H9 (cell line): Measurements from ENCODE around the gene PPP1R16B. TPM values are rescaled to one million over a fixed set of nuclear protein-coding genes. Genes with fewer than 3 reads are reported as not detected.

Experiments used
- DNase-seq: peaks from one replicate; pipeline ENCODE4 v3.0.0-alpha.2; 2017
- H2AFZ ChIP-seq: one replicate; pipeline ENCODE4 v1.6.1; 2013; ENCODE audit warnings: mild to moderate bottlenecking, low read length, control low read depth, moderate library complexity
- H2AK5ac ChIP-seq: 2 replicates; pipeline ENCODE4 v1.6.1; 2013; ENCODE audit warnings: low read length, control low read depth, mixed read lengths; ENCODE audit not compliant: insufficient read length
- H2BK120ac ChIP-seq: one replicate; pipeline ENCODE4 v1.6.1; 2013; ENCODE audit warnings: low read depth, mild to moderate bottlenecking, low read length, control low read depth, inconsistent platforms; ENCODE audit not compliant: poor library complexity, severe bottlenecking
- H2BK12ac ChIP-seq: 2 replicates; pipeline ENCODE4 v1.6.1; 2013; ENCODE audit warnings: low read length, control low read depth, mixed read lengths, low read depth; ENCODE audit not compliant: insufficient read length
- H2BK15ac ChIP-seq: 2 replicates; pipeline ENCODE4 v1.6.1; 2013; ENCODE audit warnings: low read depth, low read length, control low read depth
- H2BK20ac ChIP-seq: one replicate; pipeline ENCODE4 v1.6.1; 2013; ENCODE audit warnings: low read depth, mild to moderate bottlenecking, low read length, control low read depth, inconsistent platforms; ENCODE audit not compliant: poor library complexity, severe bottlenecking
- H2BK5ac ChIP-seq: 2 replicates; pipeline ENCODE4 v1.6.1; 2013; ENCODE audit warnings: low read length, control low read depth, mixed read lengths; ENCODE audit not compliant: insufficient read length
- H3K14ac ChIP-seq: 2 replicates; pipeline ENCODE4 v1.6.1; 2013; ENCODE audit warnings: low read length, control low read depth; ENCODE audit not compliant: insufficient read depth
- H3K18ac ChIP-seq: 2 replicates; pipeline ENCODE4 v1.6.1; 2013; ENCODE audit warnings: low read depth, mild to moderate bottlenecking, mixed read lengths, low read length, control low read depth; ENCODE audit not compliant: insufficient read length
- H3K23ac ChIP-seq: 2 replicates; pipeline ENCODE4 v1.6.1; 2013; ENCODE audit warnings: low read length, control low read depth, mixed read lengths, low read depth; ENCODE audit not compliant: insufficient read length
- H3K23me2 ChIP-seq: 2 replicates; pipeline ENCODE4 v1.6.1; 2013; ENCODE audit warnings: low read depth, mild to moderate bottlenecking, mixed read lengths, low read length, control low read depth; ENCODE audit not compliant: insufficient read length, poor library complexity, severe bottlenecking
- H3K27ac ChIP-seq: 2 replicates; pipeline ENCODE4 v1.5.1; 2013; ENCODE audit warnings: low read length, control low read depth, mixed read lengths, low read depth; ENCODE audit not compliant: insufficient read length
- H3K27me3 ChIP-seq: 2 replicates; pipeline ENCODE4 v1.6.1; 2013; ENCODE audit warnings: low read length, control low read depth, inconsistent platforms; ENCODE audit not compliant: insufficient read depth
- H3K4ac ChIP-seq: 2 replicates; pipeline ENCODE4 v1.6.1; 2013; ENCODE audit warnings: low read depth, mild to moderate bottlenecking, control low read depth, inconsistent platforms, low read length, moderate library complexity
- H3K4me1 ChIP-seq: 2 replicates; pipeline ENCODE4 v1.6.1; 2013; ENCODE audit warnings: low read length, control low read depth, inconsistent platforms; ENCODE audit not compliant: insufficient read depth
- H3K4me2 ChIP-seq: 2 replicates; pipeline ENCODE4 v1.6.1; 2013; ENCODE audit warnings: low read length, control low read depth, mixed read lengths; ENCODE audit not compliant: insufficient read length, insufficient read depth
- H3K56ac ChIP-seq: 2 replicates; pipeline ENCODE4 v1.6.1; 2013; ENCODE audit warnings: low read depth, mild to moderate bottlenecking, mixed read lengths, low read length, control low read depth; ENCODE audit not compliant: insufficient read length
- H3K79me1 ChIP-seq: 2 replicates; pipeline ENCODE4 v1.6.1; 2013; ENCODE audit warnings: low read depth, mild to moderate bottlenecking, moderate library complexity, low read length, control low read depth, inconsistent platforms; ENCODE audit not compliant: insufficient read depth, poor library complexity, severe bottlenecking
- H3K79me2 ChIP-seq: 2 replicates; pipeline ENCODE4 v1.6.1; 2013; ENCODE audit warnings: low read length, control low read depth, inconsistent platforms; ENCODE audit not compliant: insufficient read depth
- H3K9ac ChIP-seq: 2 replicates; pipeline ENCODE4 v1.6.1; 2013; ENCODE audit warnings: low read length, control low read depth, mixed read lengths; ENCODE audit not compliant: insufficient read length; ENCODE audit errors: extremely low read depth
- H3K9me3 ChIP-seq: one replicate; pipeline ENCODE4 v1.6.1; 2013; ENCODE audit warnings: low read depth, low read length, inconsistent platforms; ENCODE audit not compliant: control insufficient read depth
- H3T11ph ChIP-seq: one replicate; pipeline ENCODE4 v1.6.1; 2013; ENCODE audit warnings: mild to moderate bottlenecking, low read length, control low read depth, inconsistent platforms
- H4K20me1 ChIP-seq: one replicate; pipeline ENCODE4 v1.6.1; 2013; ENCODE audit not compliant: control insufficient read depth, insufficient read length, insufficient read depth
- H4K5ac ChIP-seq: 2 replicates; pipeline ENCODE4 v1.6.1; 2013; ENCODE audit warnings: low read depth, mild to moderate bottlenecking, mixed read lengths, low read length, control low read depth; ENCODE audit not compliant: insufficient read length
- H4K8ac ChIP-seq: replicated peaks from 2 replicates; pipeline ENCODE4 v1.6.1; 2013; ENCODE audit warnings: low read length, control low read depth, mixed read lengths, low read depth; ENCODE audit not compliant: insufficient read length
- H4K91ac ChIP-seq: 2 replicates; pipeline ENCODE4 v1.6.1; 2013; ENCODE audit warnings: low read depth, mild to moderate bottlenecking, moderate library complexity, mixed read lengths, low read length, control low read depth; ENCODE audit not compliant: insufficient read length
- H3K27ac Mint-ChIP-seq, 3 experiments: 2 replicates in 2 of 3; 3 replicates in 1 of 3; pipeline ENCODE4 v1.8.0; 2020 to 2021; ENCODE audit warnings: mixed read lengths in 3 of 3, mild to moderate bottlenecking in 1 of 3, moderate library complexity in 1 of 3
- H3K27me3 Mint-ChIP-seq: 2 replicates; pipeline ENCODE4 v1.8.0; 2021; ENCODE audit warnings: low read depth, mild to moderate bottlenecking, moderate library complexity, mixed read lengths
- H3K36me3 Mint-ChIP-seq, 3 experiments: 2 replicates in 2 of 3; 3 replicates in 1 of 3; pipeline ENCODE4 v1.8.0; 2020 to 2021; ENCODE audit warnings: low read depth in 3 of 3, mixed read lengths in 3 of 3; ENCODE audit not compliant: insufficient read depth in 1 of 3
- H3K4me1 Mint-ChIP-seq, 2 experiments: 2 replicates each; pipeline ENCODE4 v1.8.0; 2020; ENCODE audit warnings: mixed read lengths in 2 of 2
- H3K4me3 Mint-ChIP-seq, 2 experiments: 2 replicates in 1 of 2; 3 replicates in 1 of 2; pipeline ENCODE4 v1.8.0; 2020 to 2021; ENCODE audit warnings: mild to moderate bottlenecking in 2 of 2, mixed read lengths in 2 of 2, moderate library complexity in 1 of 2
- H3K9me3 Mint-ChIP-seq, 2 experiments: 2 replicates in 1 of 2; 3 replicates in 1 of 2; pipeline ENCODE4 v1.8.0; 2020; ENCODE audit warnings: mild to moderate bottlenecking in 2 of 2, mixed read lengths in 2 of 2, moderate library complexity in 1 of 2
- WGBS: extraction: QIAGEN DNeasy Blood & Tissue Kit; methylation state at CpG from one replicate; pipeline ENCODE4 v1.1.7; 2013; ENCODE audit warnings: missing lambda C conversion rate, low lambda C conversion rate, mixed read lengths; ENCODE audit not compliant: insufficient read length; ENCODE audit errors: extremely low coverage; 5-methylcytosine and 5-hydroxymethylcytosine counted together
- total RNA-seq: library from RNA; stranded (reverse); gene quantifications from 2 replicates; pipeline ENCODE4 v1.2.1, GENCODE V29; 2021
- TF ChIP-seq, protein P1 (sequence below): fragments of 200-600 bp; sonication (generic); conservative IDR thresholded peaks from 3 replicates; pipeline ENCODE4 v1.8.0; 2021; ENCODE audit warnings: antibody characterized with exemption, mild to moderate bottlenecking

Gene PPP1R16B
- total RNA-seq, 1 experiment from 2014 or later: 8.2 TPM

GRCh38 chr20:38924718-38925117, 119.2 kb downstream of the PPP1R16B start:
- Histone ChIP-seq H3K4ac (no peak overlapping the region), H2BK5ac (no peak overlapping the region), H4K91ac (no peak overlapping the region), H3K27me3 (no peaks in the 10 kb centered on the region), H2AK5ac (no peak overlapping the region), H3K14ac (no peak overlapping the region), H3K4me1 (peaks cover 2% of the 10 kb centered on the region; the same call in 1 of the 2 replicates), H2BK12ac (no peak overlapping the region), H3K79me1 (peaks cover 2% of the 10 kb centered on the region), H3K18ac (no peak overlapping the region), H3T11ph (no peak overlapping the region), H2AFZ (no peak overlapping the region), H3K23me2 (peaks cover 4% of the 10 kb centered on the region), H3K56ac (no peak overlapping the region), H2BK120ac (no peak overlapping the region), H4K20me1 (no peaks in the 10 kb centered on the region), H3K23ac (no peak overlapping the region), H3K9ac (no peak overlapping the region), H4K5ac (no peak overlapping the region), H3K4me2 (no peak overlapping the region), H2BK15ac (no peak overlapping the region), H3K27ac (no peak overlapping the region), H3K79me2 (peaks cover 24% of the 10 kb centered on the region), H4K8ac (no peak overlapping the region), H2BK20ac (no peak overlapping the region), H3K9me3 (no peaks in the 10 kb centered on the region)
- H3K27me3 Mint-ChIP-seq: no peaks in the 10 kb centered on the region; the same call in none of the 2 replicates
- H3K9me3 Mint-ChIP-seq: peaks cover 0 to 2% of the 10 kb centered on the region in 2 experiments; a peak in 1 of 5 replicates
- H3K4me1 Mint-ChIP-seq: peaks cover 16 to 18% of the 10 kb centered on the region in 2 experiments
- H3K4me3 Mint-ChIP-seq: no peak overlapping the region
- no peak for DNase-seq
- TF ChIP-seq, protein P1, sequence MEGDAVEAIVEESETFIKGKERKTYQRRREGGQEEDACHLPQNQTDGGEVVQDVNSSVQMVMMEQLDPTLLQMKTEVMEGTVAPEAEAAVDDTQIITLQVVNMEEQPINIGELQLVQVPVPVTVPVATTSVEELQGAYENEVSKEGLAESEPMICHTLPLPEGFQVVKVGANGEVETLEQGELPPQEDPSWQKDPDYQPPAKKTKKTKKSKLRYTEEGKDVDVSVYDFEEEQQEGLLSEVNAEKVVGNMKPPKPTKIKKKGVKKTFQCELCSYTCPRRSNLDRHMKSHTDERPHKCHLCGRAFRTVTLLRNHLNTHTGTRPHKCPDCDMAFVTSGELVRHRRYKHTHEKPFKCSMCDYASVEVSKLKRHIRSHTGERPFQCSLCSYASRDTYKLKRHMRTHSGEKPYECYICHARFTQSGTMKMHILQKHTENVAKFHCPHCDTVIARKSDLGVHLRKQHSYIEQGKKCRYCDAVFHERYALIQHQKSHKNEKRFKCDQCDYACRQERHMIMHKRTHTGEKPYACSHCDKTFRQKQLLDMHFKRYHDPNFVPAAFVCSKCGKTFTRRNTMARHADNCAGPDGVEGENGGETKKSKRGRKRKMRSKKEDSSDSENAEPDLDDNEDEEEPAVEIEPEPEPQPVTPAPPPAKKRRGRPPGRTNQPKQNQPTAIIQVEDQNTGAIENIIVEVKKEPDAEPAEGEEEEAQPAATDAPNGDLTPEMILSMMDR: no peak
- H3K27ac Mint-ChIP-seq: no peak overlapping the region
- no CpG with 5 or more reads among the region's 2 CpGs for WGBS
- peaks cover 10 to 14% (median 12%) of the 10 kb centered on the region in 3 experiments; a peak in 6 of 7 replicates for H3K36me3 Mint-ChIP-seq
